ENCODE data around the gene PADI4.

Gene PADI4

DNA sequence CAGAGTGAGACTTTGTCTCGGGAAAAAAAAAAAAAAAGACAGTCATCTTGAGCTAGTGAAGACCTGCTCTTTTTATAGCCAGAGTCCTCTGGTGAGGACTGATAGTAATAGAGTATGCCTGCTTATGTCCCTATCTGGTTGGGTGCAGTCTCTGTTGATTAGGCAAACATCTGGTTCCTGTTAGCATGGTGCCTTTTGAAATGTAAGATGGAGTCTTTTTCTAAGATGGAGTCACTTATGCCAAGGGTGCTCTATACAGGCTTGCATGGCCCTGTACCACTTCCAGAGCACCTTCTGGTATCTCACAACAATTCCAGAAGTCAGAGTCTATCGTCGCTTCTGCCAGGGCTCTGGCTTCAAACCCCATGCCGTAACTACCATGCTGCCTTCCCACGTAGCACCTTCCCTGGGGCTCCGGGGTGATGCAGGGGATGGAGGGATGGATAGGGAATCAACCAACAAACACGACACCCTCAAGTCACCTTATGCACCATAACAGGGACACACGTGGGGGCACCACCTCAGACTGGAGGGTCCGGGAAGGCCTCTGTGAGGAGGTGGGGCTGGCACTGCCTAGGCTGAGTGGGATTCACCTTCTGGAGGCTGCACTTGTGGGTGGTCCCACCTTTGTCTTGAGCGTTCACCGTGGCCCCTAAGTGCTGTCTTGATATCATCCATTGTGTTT is 52.4 kb downstream of the PADI4 start:
- Histone ChIP-seq H3K4me1 (ENCODE audit: low read length) (no peaks in the 10 kb centered on the region), H2AFZ (ENCODE audit: low read depth, low read length) (no peak overlapping the region), H3K9me3 (ENCODE audit: insufficient read depth, low read length) (no peaks in the 10 kb centered on the region), H3K9ac (ENCODE audit: low read length) (no peak overlapping the region), H3K27me3 (ENCODE audit: low read depth, low read length) (no peaks in the 10 kb centered on the region), H3K4me3 (ENCODE audit: low read length) (no peak overlapping the region), H3K4me2 (ENCODE audit: low read length) (no peak overlapping the region), H4K20me1 (ENCODE audit: insufficient read depth, low read length) (no peaks in the 10 kb centered on the region), H3K27ac (ENCODE audit: low read length) (no peak overlapping the region), H3K36me3 (replicated peaks; ENCODE audit: low read depth, low read length) (no peaks in the 10 kb centered on the region), H3K79me2 (ENCODE audit: low read length) (no peaks in the 10 kb centered on the region)
- no peak for TF ChIP-seq EZH2phosphoT487 (IDR thresholded peaks at IDR 0.05; ENCODE audit: low read depth)
- TF ChIP-seq CTCF (IDR thresholded peaks at IDR 0.05; ENCODE audit: low read depth, low read length), result no peak

GRCh38 chr1:17361687-17362086 is 53.7 kb downstream of the PADI4 start:
- no peaks in the 10 kb centered on the region for H3K4me1 ChIP-seq (ENCODE audit: low read length)
- no peak for TF ChIP-seq EZH2phosphoT487 (IDR thresholded peaks at IDR 0.05; ENCODE audit: low read depth)
- TF ChIP-seq CTCF (IDR thresholded peaks at IDR 0.05; ENCODE audit: low read depth, low read length), result no peak
- H3K9ac ChIP-seq (ENCODE audit: low read length), result no peak overlapping the region
- H4K20me1 ChIP-seq (ENCODE audit: insufficient read depth, low read length), result no peaks in the 10 kb centered on the region
- H3K27ac ChIP-seq (ENCODE audit: low read length), result no peak overlapping the region
- H3K79me2 ChIP-seq (ENCODE audit: low read length), result no peaks in the 10 kb centered on the region
- no peak overlapping the region for H3K4me3 ChIP-seq (ENCODE audit: low read length)
- no peak overlapping the region for H2AFZ ChIP-seq (ENCODE audit: low read depth, low read length)
- H3K9me3 ChIP-seq (ENCODE audit: insufficient read depth, low read length), result no peaks in the 10 kb centered on the region
- H3K36me3 ChIP-seq (replicated peaks; ENCODE audit: low read depth, low read length), result no peaks in the 10 kb centered on the region
- no peak overlapping the region for H3K4me2 ChIP-seq (ENCODE audit: low read length)
- H3K27me3 ChIP-seq (ENCODE audit: low read depth, low read length), result no peaks in the 10 kb centered on the region

- H3K9me3 ChIP-seq (ENCODE audit: insufficient read depth, low read length), result no peaks in the 10 kb centered on the region
- H3K27me3 ChIP-seq (ENCODE audit: low read depth, low read length), result no peaks in the 10 kb centered on the region
- H2AFZ ChIP-seq (ENCODE audit: low read depth, low read length), result no peak overlapping the region
- H3K79me2 ChIP-seq (ENCODE audit: low read length), result no peaks in the 10 kb centered on the region
- TF ChIP-seq EZH2phosphoT487 (IDR thresholded peaks at IDR 0.05; ENCODE audit: low read depth) (no peak), CTCF (IDR thresholded peaks at IDR 0.05; ENCODE audit: low read depth, low read length) (no peak)
- H3K4me2 ChIP-seq (ENCODE audit: low read length), result no peak overlapping the region
- H3K36me3 ChIP-seq (replicated peaks; ENCODE audit: low read depth, low read length), result no peaks in the 10 kb centered on the region
- H3K9ac ChIP-seq (ENCODE audit: low read length), result no peak overlapping the region
- H4K20me1 ChIP-seq (ENCODE audit: insufficient read depth, low read length), result no peaks in the 10 kb centered on the region
- H3K27ac ChIP-seq (ENCODE audit: low read length), result no peak overlapping the region
- no peak overlapping the region for H3K4me3 ChIP-seq (ENCODE audit: low read length)
- no peaks in the 10 kb centered on the region for H3K4me1 ChIP-seq (ENCODE audit: low read length)
Observed at GRCh38 chr1:17363351-17363750, 55.4 kb downstream of the PADI4 start.

GRCh38 chr1:17363771-17364170 is 55.8 kb downstream of the PADI4 start:
- no peaks in the 10 kb centered on the region for H3K4me1 ChIP-seq (ENCODE audit: low read length)
- H3K4me2 ChIP-seq (ENCODE audit: low read length), result no peak overlapping the region
- H3K27ac ChIP-seq (ENCODE audit: low read length), result no peak overlapping the region
- H4K20me1 ChIP-seq (ENCODE audit: insufficient read depth, low read length), result no peaks in the 10 kb centered on the region
- H3K36me3 ChIP-seq (replicated peaks; ENCODE audit: low read depth, low read length), result no peaks in the 10 kb centered on the region
- H3K9me3 ChIP-seq (ENCODE audit: insufficient read depth, low read length), result no peaks in the 10 kb centered on the region
- no peak overlapping the region for H2AFZ ChIP-seq (ENCODE audit: low read depth, low read length)
- TF ChIP-seq EZH2phosphoT487 (IDR thresholded peaks at IDR 0.05; ENCODE audit: low read depth), result no peak
- TF ChIP-seq CTCF (IDR thresholded peaks at IDR 0.05; ENCODE audit: low read depth, low read length), result no peak
- no peaks in the 10 kb centered on the region for H3K79me2 ChIP-seq (ENCODE audit: low read length)
- H3K9ac ChIP-seq (ENCODE audit: low read length), result no peak overlapping the region
- H3K27me3 ChIP-seq (ENCODE audit: low read depth, low read length), result no peaks in the 10 kb centered on the region
- H3K4me3 ChIP-seq (ENCODE audit: low read length), result no peak overlapping the region
